H9 (cell line): ENCODE data around the gene SPAG17. TPM values are rescaled to one million over a fixed set of nuclear protein-coding genes. Genes with fewer than 3 reads are reported as not detected.

Source experiments
- DNase-seq: peaks from one replicate; pipeline ENCODE4 v3.0.0-alpha.2; 2017
- H2AFZ ChIP-seq: one replicate; pipeline ENCODE4 v1.6.1; 2013; ENCODE audit warnings: mild to moderate bottlenecking, low read length, control low read depth, moderate library complexity
- H2AK5ac ChIP-seq: 2 replicates; pipeline ENCODE4 v1.6.1; 2013; ENCODE audit warnings: low read length, control low read depth, mixed read lengths; ENCODE audit not compliant: insufficient read length
- H2BK120ac ChIP-seq: one replicate; pipeline ENCODE4 v1.6.1; 2013; ENCODE audit warnings: low read depth, mild to moderate bottlenecking, low read length, control low read depth, inconsistent platforms; ENCODE audit not compliant: poor library complexity, severe bottlenecking
- H2BK12ac ChIP-seq: 2 replicates; pipeline ENCODE4 v1.6.1; 2013; ENCODE audit warnings: low read length, control low read depth, mixed read lengths, low read depth; ENCODE audit not compliant: insufficient read length
- H2BK15ac ChIP-seq: 2 replicates; pipeline ENCODE4 v1.6.1; 2013; ENCODE audit warnings: low read depth, low read length, control low read depth
- H2BK20ac ChIP-seq: one replicate; pipeline ENCODE4 v1.6.1; 2013; ENCODE audit warnings: low read depth, mild to moderate bottlenecking, low read length, control low read depth, inconsistent platforms; ENCODE audit not compliant: poor library complexity, severe bottlenecking
- H2BK5ac ChIP-seq: 2 replicates; pipeline ENCODE4 v1.6.1; 2013; ENCODE audit warnings: low read length, control low read depth, mixed read lengths; ENCODE audit not compliant: insufficient read length
- H3K14ac ChIP-seq: 2 replicates; pipeline ENCODE4 v1.6.1; 2013; ENCODE audit warnings: low read length, control low read depth; ENCODE audit not compliant: insufficient read depth
- H3K18ac ChIP-seq: 2 replicates; pipeline ENCODE4 v1.6.1; 2013; ENCODE audit warnings: low read depth, mild to moderate bottlenecking, mixed read lengths, low read length, control low read depth; ENCODE audit not compliant: insufficient read length
- H3K23ac ChIP-seq: 2 replicates; pipeline ENCODE4 v1.6.1; 2013; ENCODE audit warnings: low read length, control low read depth, mixed read lengths, low read depth; ENCODE audit not compliant: insufficient read length
- H3K23me2 ChIP-seq: 2 replicates; pipeline ENCODE4 v1.6.1; 2013; ENCODE audit warnings: low read depth, mild to moderate bottlenecking, mixed read lengths, low read length, control low read depth; ENCODE audit not compliant: insufficient read length, poor library complexity, severe bottlenecking
- H3K27ac ChIP-seq: 2 replicates; pipeline ENCODE4 v1.5.1; 2013; ENCODE audit warnings: low read length, control low read depth, mixed read lengths, low read depth; ENCODE audit not compliant: insufficient read length
- H3K27me3 ChIP-seq: 2 replicates; pipeline ENCODE4 v1.6.1; 2013; ENCODE audit warnings: low read length, control low read depth, inconsistent platforms; ENCODE audit not compliant: insufficient read depth
- H3K4ac ChIP-seq: 2 replicates; pipeline ENCODE4 v1.6.1; 2013; ENCODE audit warnings: low read depth, mild to moderate bottlenecking, control low read depth, inconsistent platforms, low read length, moderate library complexity
- H3K4me1 ChIP-seq: 2 replicates; pipeline ENCODE4 v1.6.1; 2013; ENCODE audit warnings: low read length, control low read depth, inconsistent platforms; ENCODE audit not compliant: insufficient read depth
- H3K4me2 ChIP-seq: 2 replicates; pipeline ENCODE4 v1.6.1; 2013; ENCODE audit warnings: low read length, control low read depth, mixed read lengths; ENCODE audit not compliant: insufficient read length, insufficient read depth
- H3K56ac ChIP-seq: 2 replicates; pipeline ENCODE4 v1.6.1; 2013; ENCODE audit warnings: low read depth, mild to moderate bottlenecking, mixed read lengths, low read length, control low read depth; ENCODE audit not compliant: insufficient read length
- H3K79me1 ChIP-seq: 2 replicates; pipeline ENCODE4 v1.6.1; 2013; ENCODE audit warnings: low read depth, mild to moderate bottlenecking, moderate library complexity, low read length, control low read depth, inconsistent platforms; ENCODE audit not compliant: insufficient read depth, poor library complexity, severe bottlenecking
- H3K79me2 ChIP-seq: 2 replicates; pipeline ENCODE4 v1.6.1; 2013; ENCODE audit warnings: low read length, control low read depth, inconsistent platforms; ENCODE audit not compliant: insufficient read depth
- H3K9ac ChIP-seq: 2 replicates; pipeline ENCODE4 v1.6.1; 2013; ENCODE audit warnings: low read length, control low read depth, mixed read lengths; ENCODE audit not compliant: insufficient read length; ENCODE audit errors: extremely low read depth
- H3K9me3 ChIP-seq: one replicate; pipeline ENCODE4 v1.6.1; 2013; ENCODE audit warnings: low read depth, low read length, inconsistent platforms; ENCODE audit not compliant: control insufficient read depth
- H3T11ph ChIP-seq: one replicate; pipeline ENCODE4 v1.6.1; 2013; ENCODE audit warnings: mild to moderate bottlenecking, low read length, control low read depth, inconsistent platforms
- H4K20me1 ChIP-seq: one replicate; pipeline ENCODE4 v1.6.1; 2013; ENCODE audit not compliant: control insufficient read depth, insufficient read length, insufficient read depth
- H4K5ac ChIP-seq: 2 replicates; pipeline ENCODE4 v1.6.1; 2013; ENCODE audit warnings: low read depth, mild to moderate bottlenecking, mixed read lengths, low read length, control low read depth; ENCODE audit not compliant: insufficient read length
- H4K8ac ChIP-seq: replicated peaks from 2 replicates; pipeline ENCODE4 v1.6.1; 2013; ENCODE audit warnings: low read length, control low read depth, mixed read lengths, low read depth; ENCODE audit not compliant: insufficient read length
- H4K91ac ChIP-seq: 2 replicates; pipeline ENCODE4 v1.6.1; 2013; ENCODE audit warnings: low read depth, mild to moderate bottlenecking, moderate library complexity, mixed read lengths, low read length, control low read depth; ENCODE audit not compliant: insufficient read length
- H3K27ac Mint-ChIP-seq, 3 experiments: 2 replicates in 2 of 3; 3 replicates in 1 of 3; pipeline ENCODE4 v1.8.0; 2020 to 2021; ENCODE audit warnings: mixed read lengths in 3 of 3, mild to moderate bottlenecking in 1 of 3, moderate library complexity in 1 of 3
- H3K27me3 Mint-ChIP-seq: 2 replicates; pipeline ENCODE4 v1.8.0; 2021; ENCODE audit warnings: low read depth, mild to moderate bottlenecking, moderate library complexity, mixed read lengths
- H3K36me3 Mint-ChIP-seq, 3 experiments: 2 replicates in 2 of 3; 3 replicates in 1 of 3; pipeline ENCODE4 v1.8.0; 2020 to 2021; ENCODE audit warnings: low read depth in 3 of 3, mixed read lengths in 3 of 3; ENCODE audit not compliant: insufficient read depth in 1 of 3
- H3K4me1 Mint-ChIP-seq, 2 experiments: 2 replicates each; pipeline ENCODE4 v1.8.0; 2020; ENCODE audit warnings: mixed read lengths in 2 of 2
- H3K4me3 Mint-ChIP-seq, 2 experiments: 2 replicates in 1 of 2; 3 replicates in 1 of 2; pipeline ENCODE4 v1.8.0; 2020 to 2021; ENCODE audit warnings: mild to moderate bottlenecking in 2 of 2, mixed read lengths in 2 of 2, moderate library complexity in 1 of 2
- H3K9me3 Mint-ChIP-seq, 2 experiments: 2 replicates in 1 of 2; 3 replicates in 1 of 2; pipeline ENCODE4 v1.8.0; 2020; ENCODE audit warnings: mild to moderate bottlenecking in 2 of 2, mixed read lengths in 2 of 2, moderate library complexity in 1 of 2
- CTCF ChIP-seq: fragments of 200-600 bp; sonication (generic); conservative IDR thresholded peaks from 3 replicates; pipeline ENCODE4 v1.8.0; 2021; ENCODE audit warnings: antibody characterized with exemption, mild to moderate bottlenecking
- WGBS: extraction: QIAGEN DNeasy Blood & Tissue Kit; methylation state at CpG from one replicate; pipeline ENCODE4 v1.1.7; 2013; ENCODE audit warnings: missing lambda C conversion rate, low lambda C conversion rate, mixed read lengths; ENCODE audit not compliant: insufficient read length; ENCODE audit errors: extremely low coverage; 5-methylcytosine and 5-hydroxymethylcytosine counted together
- total RNA-seq: library from RNA; stranded (reverse); gene quantifications from 2 replicates; pipeline ENCODE4 v1.2.1, GENCODE V29; 2021

SPAG17 gene
- total RNA-seq, 1 experiment from 2014 or later, result 0.37 TPM

- Histone ChIP-seq H3K4me1 (no peaks in the 10 kb centered on the region; the same call in 1 of the 2 replicates), H4K91ac (no peak overlapping the region), H4K5ac (no peak overlapping the region), H3K79me1 (no peaks in the 10 kb centered on the region), H2BK12ac (no peak overlapping the region), H4K20me1 (peaks cover 2% of the 10 kb centered on the region), H3K27ac (no peak overlapping the region), H2AK5ac (no peak overlapping the region), H3K4ac (no peak overlapping the region), H3K9ac (peak overlapping the region; percentile 77), H3K79me2 (peaks cover 29% of the 10 kb centered on the region; the same call in 1 of the 2 replicates), H3K23me2 (peaks cover 12% of the 10 kb centered on the region), H2BK5ac (no peak overlapping the region), H3K56ac (no peak overlapping the region), H3K18ac (no peak overlapping the region), H2BK20ac (no peak overlapping the region), H4K8ac (no peak overlapping the region), H3T11ph (no peak overlapping the region), H3K14ac (peak overlapping the region; percentile 14), H3K27me3 (peaks cover 1% of the 10 kb centered on the region; the same call in 1 of the 2 replicates), H3K23ac (no peak overlapping the region), H3K9me3 (no peaks in the 10 kb centered on the region), H2AFZ (no peak overlapping the region), H2BK120ac (no peak overlapping the region), H2BK15ac (no peak overlapping the region), H3K4me2 (peak overlapping the region; percentile 95)
- no peak for TF ChIP-seq CTCF
- WGBS, result no CpG with 5 or more reads among the region's 12 CpGs
- peaks cover 31 to 34% of the 10 kb centered on the region in 2 experiments for H3K4me1 Mint-ChIP-seq
- H3K27me3 Mint-ChIP-seq, result no peaks in the 10 kb centered on the region
- peaks cover 4 to 17% (median 8%) of the 10 kb centered on the region in 3 experiments; a peak in 5 of 7 replicates for H3K36me3 Mint-ChIP-seq
- peak overlapping the region; percentile 96 for H3K4me3 Mint-ChIP-seq
- H3K9me3 Mint-ChIP-seq, result no peaks in the 10 kb centered on the region
- no peak for DNase-seq
- peak overlapping the region; percentile 44 to 83 (median 68) for H3K27ac Mint-ChIP-seq
Observed at GRCh38 chr1:117930173-117930447, 254.9 kb downstream of the SPAG17 start.
